Stomach smooth muscle (tissue), 2 donors: ENCODE measurements around the gene PTBP1.

ENCODE experiments used
- H3K27ac ChIP-seq: one replicate; pipeline ENCODE4 v1.7.0; 2013; ENCODE audit warnings: mild to moderate bottlenecking, low read length, inconsistent platforms
- H3K27me3 ChIP-seq, 2 donors: one replicate each; pipeline ENCODE4 v1.7.0; 2013; ENCODE audit warnings: low read length in 2 of 2; ENCODE audit not compliant: insufficient read depth in 2 of 2, control insufficient read depth in 1 of 2
- H3K36me3 ChIP-seq, 2 donors: one replicate each; pipeline ENCODE4 v1.7.0; 2013; ENCODE audit warnings: low read length in 2 of 2; ENCODE audit not compliant: control insufficient read depth in 2 of 2, insufficient read depth in 2 of 2
- H3K4me1 ChIP-seq: one replicate; pipeline ENCODE4 v1.7.0; 2013; ENCODE audit warnings: low read length; ENCODE audit not compliant: control insufficient read depth, insufficient read depth
- H3K4me3 ChIP-seq, 2 donors: one replicate each; pipeline ENCODE4 v1.7.0; 2013; ENCODE audit warnings: low read length in 2 of 2
- H3K9ac ChIP-seq, 2 donors: one replicate each; pipeline ENCODE4 v1.7.0; 2013; ENCODE audit warnings: low read length in 2 of 2, mild to moderate bottlenecking in 1 of 2
- H3K9me3 ChIP-seq, 2 donors: one replicate each; pipeline ENCODE4 v1.7.0; 2013; ENCODE audit warnings: low read length in 2 of 2; ENCODE audit not compliant: control insufficient read depth in 2 of 2
- donor health status: healthy.
- donor health status: Pancreatic carcinoma.

Gene PTBP1

GRCh38 chr19:798415-799075, 1.3 kb downstream of the PTBP1 start:
- Histone ChIP-seq H3K27me3 (no peaks in the 10 kb centered on the region), H3K4me1 (peaks cover 66% of the 10 kb centered on the region), H3K36me3 (peaks cover 1 to 2% of the 10 kb centered on the region in 2 donors)

GRCh38 chr19:799076-799881, 2.0 kb downstream of the PTBP1 start:
- no peaks in the 10 kb centered on the region for H3K27me3 ChIP-seq
- peaks cover 6 to 8% of the 10 kb centered on the region in 2 donors for H3K36me3 ChIP-seq
- H3K27ac ChIP-seq: peak overlapping the region; percentile 58
- peak overlapping the region; percentile 42 to 68 for H3K9ac ChIP-seq
- peaks cover 70% of the 10 kb centered on the region for H3K4me1 ChIP-seq
- no peaks in the 10 kb centered on the region for H3K9me3 ChIP-seq
- peak overlapping the region; percentile 81 to 82 for H3K4me3 ChIP-seq

More at GRCh38 chr19:798415-799075, 1.3 kb downstream of the PTBP1 start:
- H3K9me3 ChIP-seq: no peaks in the 10 kb centered on the region
- peak overlapping the region; percentile 68 to 73 for H3K9ac ChIP-seq
- peak overlapping the region; percentile 58 for H3K27ac ChIP-seq
- H3K4me3 ChIP-seq: peak overlapping the region; percentile 81 to 82

GRCh38 chr19:800360-801029, 3.2 kb downstream of the PTBP1 start:
- H3K27me3 ChIP-seq: no peaks in the 10 kb centered on the region
- H3K4me3 ChIP-seq: peak overlapping the region; percentile 33 to 64
- H3K36me3 ChIP-seq: peaks cover 17% of the 10 kb centered on the region in 2 donors
- H3K9ac ChIP-seq: peak overlapping the region; percentile 40 to 60
- H3K4me1 ChIP-seq: peaks cover 69% of the 10 kb centered on the region
- no peaks in the 10 kb centered on the region for H3K9me3 ChIP-seq
- H3K27ac ChIP-seq: peak overlapping the region; percentile 81

- Histone ChIP-seq H3K27ac (peak overlapping the region; percentile 81), H3K27me3 (no peaks in the 10 kb centered on the region), H3K36me3 (peaks cover 19 to 20% of the 10 kb centered on the region in 2 donors), H3K9ac (peak overlapping the region; percentile 36 to 54), H3K4me1 (peaks cover 63% of the 10 kb centered on the region), H3K9me3 (no peaks in the 10 kb centered on the region), H3K4me3 (peak overlapping the region; percentile 33 to 64)
Measured at GRCh38 chr19:801030-801860, 4.0 kb downstream of the PTBP1 start.

- Histone ChIP-seq H3K4me3 (peak overlapping the region; percentile 25 to 64), H3K27me3 (no peaks in the 10 kb centered on the region), H3K9ac (peak overlapping the region; percentile 36 to 54), H3K9me3 (no peaks in the 10 kb centered on the region), H3K36me3 (peaks cover 25 to 27% of the 10 kb centered on the region in 2 donors), H3K27ac (peak overlapping the region; percentile 81), H3K4me1 (peaks cover 58% of the 10 kb centered on the region)
Measured at GRCh38 chr19:801861-802497, 4.7 kb downstream of the PTBP1 start.

- H3K27ac ChIP-seq: peak overlapping the region; percentile 81
- H3K4me1 ChIP-seq: peaks cover 58% of the 10 kb centered on the region
- H3K4me3 ChIP-seq: peak overlapping the region; percentile 35 to 64
- no peaks in the 10 kb centered on the region for H3K9me3 ChIP-seq
- no peaks in the 10 kb centered on the region for H3K27me3 ChIP-seq
- H3K9ac ChIP-seq: peak overlapping the region in 1 of 2 donors; percentile 41
- H3K36me3 ChIP-seq: peaks cover 31 to 32% of the 10 kb centered on the region in 2 donors
Measured at GRCh38 chr19:802498-803098, 5.3 kb downstream of the PTBP1 start.

- peaks cover 35 to 36% of the 10 kb centered on the region in 2 donors for H3K36me3 ChIP-seq
Measured at GRCh38 chr19:803099-803561, 5.9 kb downstream of the PTBP1 start.

GRCh38 chr19:803686-804418, 6.6 kb downstream of the PTBP1 start:
- Histone ChIP-seq H3K9me3 (no peaks in the 10 kb centered on the region), H3K9ac (no peak overlapping the region), H3K36me3 (peaks cover 35 to 38% of the 10 kb centered on the region in 2 donors), H3K4me3 (no peak overlapping the region), H3K27ac (no peak overlapping the region), H3K27me3 (no peaks in the 10 kb centered on the region), H3K4me1 (peaks cover 52% of the 10 kb centered on the region)

More at GRCh38 chr19:803099-803561, 5.9 kb downstream of the PTBP1 start:
- peak overlapping the region in 1 of 2 donors; percentile 64 for H3K4me3 ChIP-seq
- H3K27me3 ChIP-seq: no peaks in the 10 kb centered on the region
- H3K9ac ChIP-seq: peak overlapping the region in 1 of 2 donors; percentile 41
- no peaks in the 10 kb centered on the region for H3K9me3 ChIP-seq
- H3K4me1 ChIP-seq: peaks cover 58% of the 10 kb centered on the region
- H3K27ac ChIP-seq: peak overlapping the region; percentile 81
